K562 (cell line): ENCODE results near the gene C17orf50. TPM values are rescaled to one million over a fixed set of nuclear protein-coding genes. Genes with fewer than 3 reads are reported as not detected.

Experiments used
- BMI1 ChIP-seq: fragments of 150-350 bp; IDR thresholded peaks from 2 replicates; pipeline ENCODE4 v1.6.1; 2014; ENCODE audit warnings: low read length
- CBX8 ChIP-seq: fragments of 200-600 bp; sonication (generic); IDR thresholded peaks from 2 replicates; pipeline ENCODE4 v1.6.1; 2012; ENCODE audit warnings: borderline replicate concordance, mixed run types, low read depth, mild to moderate bottlenecking, moderate library complexity, mixed read lengths, low read length, control low read depth, inconsistent platforms; ENCODE audit not compliant: poor library complexity, severe bottlenecking; ENCODE audit errors: extremely low read depth
- CXXC5 ChIP-seq: fragments of 250-450 bp; sonication (Bioruptor Pico); IDR thresholded peaks from 2 replicates; pipeline ENCODE4 v1.8.0; 2022; ENCODE audit warnings: inconsistent platforms, mild to moderate bottlenecking, moderate library complexity
- E2F6 ChIP-seq, 2 experiments: IDR thresholded peaks; 2 replicates each; pipeline ENCODE4 v1.6.1; 2011; ENCODE audit warnings: borderline replicate concordance in 1 of 2, control low read depth in 1 of 2, low read depth in 1 of 2, low read length in 1 of 2, mild to moderate bottlenecking in 1 of 2, mixed read lengths in 1 of 2, moderate library complexity in 1 of 2; ENCODE audit not compliant: insufficient read depth in 1 of 2, insufficient read length in 1 of 2, poor library complexity in 1 of 2, severe bottlenecking in 1 of 2; ENCODE audit errors: extremely low read depth in 1 of 2
- EGR1 ChIP-seq: fragments of 450-650 bp; conservative IDR thresholded peaks from 2 replicates; pipeline ENCODE4 v1.6.1; 2017; ENCODE audit warnings: mild to moderate bottlenecking
- ETV1 ChIP-seq: fragments of 450-650 bp; conservative IDR thresholded peaks from 2 replicates; pipeline ENCODE4 v1.6.1; 2016; ENCODE audit warnings: missing genetic modification characterization, control low read depth, low read depth, missing compliant biosample characterization
- HSF4 ChIP-seq: fragments of 250-450 bp; sonication (Bioruptor Pico); IDR thresholded peaks from 2 replicates; pipeline ENCODE4 v2.1.2; 2022; ENCODE audit warnings: mild to moderate bottlenecking, moderate library complexity, borderline replicate concordance
- JUNB ChIP-seq: fragments of 450-650 bp; formaldehyde crosslinking; conservative IDR thresholded peaks from 2 replicates; pipeline ENCODE4 v1.4.0; 2020; ENCODE audit warnings: mild to moderate bottlenecking
- LARP7 ChIP-seq: fragments of 450-650 bp; IDR thresholded peaks from 2 replicates; pipeline ENCODE4 v1.6.1; 2016
- RB1 ChIP-seq: fragments of 450-650 bp; IDR thresholded peaks from 2 replicates; pipeline ENCODE4 v1.6.1; 2017; ENCODE audit warnings: low read depth, mild to moderate bottlenecking
- SRSF7 ChIP-seq: fragments of 200-400 bp; formaldehyde crosslinking; optimal IDR thresholded peaks from 2 replicates; pipeline ENCODE3; 2017; ENCODE audit warnings: mild to moderate bottlenecking, low read depth, low read length
- TAF7 ChIP-seq: fragments of 450-650 bp; IDR thresholded peaks from 2 replicates; pipeline ENCODE4 v1.6.1; 2016; ENCODE audit warnings: missing genetic modification characterization, missing compliant biosample characterization
- TOE1 ChIP-seq, 2 experiments: fragments of 450-650 bp in 1 of 2; sonication (generic) in 1 of 2; formaldehyde crosslinking in 1 of 2; IDR thresholded peaks; 2 replicates each; pipeline versions ENCODE4 v1.7.1 to v1.8.0; 2016 to 2022; ENCODE audit warnings: borderline replicate concordance in 2 of 2, mild to moderate bottlenecking in 2 of 2, antibody characterized with exemption in 1 of 2, inconsistent platforms in 1 of 2, low read depth in 1 of 2, missing genetic modification reagents in 1 of 2, moderate library complexity in 1 of 2
- ZBTB7A ChIP-seq: IDR thresholded peaks from 2 replicates; pipeline ENCODE4 v1.6.1; 2011; ENCODE audit warnings: low read depth, mild to moderate bottlenecking, low read length, moderate library complexity, borderline replicate concordance; ENCODE audit not compliant: control insufficient read depth
- polyA plus RNA-seq, 8 experiments: library from polyadenylated mRNA; depleted of rRNA in 4 of 8; stranded (reverse) in 5 of 8; unstranded in 3 of 8; fragments of >200 nt; fragmentation: Nextera tagmentation in 2 of 8; fragmentation: Illumina TruSeq in 1 of 8; extraction: Ambion mirVana in 2 of 8; extraction: Trizol in 1 of 8; gene quantifications; 2 replicates each; pipeline versions ENCODE4 v1.2.1 to v1.2.3, GENCODE V29; 2011 to 2014; ENCODE audit warnings: inconsistent platforms in 1 of 8, missing spikeins in 1 of 8
- total RNA-seq, 7 experiments: library from RNA; depleted of rRNA in 6 of 7; stranded (reverse); fragments of >200 nt in 6 of 7; fragmentation: Illumina TruSeq in 2 of 7; extraction: Trizol in 2 of 7; gene quantifications; 2 replicates each; pipeline versions ENCODE4 v1.2.1 to v1.2.3, GENCODE V29; 2011 to 2021; ENCODE audit warnings: low replicate concordance in 1 of 7

The C17orf50 gene
- total and polyA plus RNA-seq, 9 of the 15 experiments (the other 6 are each of a cell fraction or from before 2014, with no cell fraction given): not detected

GRCh38 chr17:35731239-35731916 is 29.3 kb upstream of the C17orf50 start, which contains the start of gene RASL10B (continued):
- TF ChIP-seq ZBTB7A (peak; percentile 60; the same call in 1 of the 2 replicates), RB1 (0 out of 2 replicates have a peak, but pooled peaks have one; percentile 65), HSF4 (CRISPR knock-in tag) (no peak), LARP7 (no peak), EGR1 (peak; percentile 84), SRSF7 (no peak), BMI1 (no peak), TOE1 (IDR thresholded peaks at IDR 0.05; ENCODE audit: borderline replicate concordance) (peak; percentile 55; the same call in 1 of the 2 replicates), TOE1 (CRISPR knock-in tag; IDR thresholded peaks at IDR 0.05; ENCODE audit: borderline replicate concordance, low read depth) (no peak), JUNB (CRISPR knock-in tag) (no peak), ETV1 (tag) (no peak), CXXC5 (peak; percentile 15; the same call in 1 of the 2 replicates), CBX8 (no peak), E2F6 (IDR thresholded peaks at IDR 0.05; ENCODE audit: borderline replicate concordance in 1 of 2, extremely low read depth in 1 of 2, insufficient read depth in 1 of 2, insufficient read length in 1 of 2, low read depth in 1 of 2, low read length in 1 of 2, poor library complexity in 1 of 2, severe bottlenecking in 1 of 2) (peak in 1 of 2 experiments; percentile 55), TAF7 (no peak)
